ENCODE measurements around the gene HDAC4.

DNA sequence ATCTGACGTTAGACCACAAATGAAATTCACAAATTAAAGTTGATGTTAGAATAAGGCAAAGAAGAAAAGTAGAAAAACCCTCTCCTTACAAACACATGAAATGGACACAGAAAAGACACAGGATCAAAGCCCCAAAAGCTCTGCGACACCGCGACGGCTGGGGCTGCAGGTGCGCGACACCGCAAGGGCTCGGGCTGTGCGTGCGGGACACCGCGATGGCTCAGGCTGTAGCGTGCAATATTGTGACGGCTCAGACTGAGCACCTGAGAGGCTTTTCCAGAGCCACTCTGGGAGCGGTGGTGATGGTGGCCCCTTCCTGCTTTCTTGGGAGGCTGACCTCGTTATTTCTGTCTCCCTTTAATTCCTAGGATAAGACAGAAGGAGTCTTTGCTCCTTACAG, 296.0 kb downstream of the HDAC4 start:
- TF ChIP-seq CTCF (conservative IDR thresholded peaks at IDR 0.05; ENCODE audit: low read depth in 2 of 2) (no peak), EZH2phosphoT487 (IDR thresholded peaks at IDR 0.05; ENCODE audit: unreplicated experiment) (no peak), CREB1 (CRISPR knock-in tag; IDR thresholded peaks at IDR 0.05; ENCODE audit: low read depth) (no peak), POLR2AphosphoS5 (IDR thresholded peaks at IDR 0.05; ENCODE audit: low read depth) (no peak), JUNB (IDR thresholded peaks at IDR 0.05; ENCODE audit: unreplicated experiment) (no peak), EZH2 (IDR thresholded peaks at IDR 0.05; ENCODE audit: low read depth, unreplicated experiment) (no peak), REST (IDR thresholded peaks at IDR 0.05; ENCODE audit: unreplicated experiment) (no peak), ETS1 (IDR thresholded peaks at IDR 0.05) (no peak), ZNF114 (CRISPR knock-in tag; IDR thresholded peaks at IDR 0.05) (no peak), ZNF331 (CRISPR knock-in tag; IDR thresholded peaks at IDR 0.05; ENCODE audit: low read depth) (no peak), NANOG (IDR thresholded peaks at IDR 0.05; ENCODE audit: borderline replicate concordance) (no peak)
- TF ChIP-seq, protein P1, sequence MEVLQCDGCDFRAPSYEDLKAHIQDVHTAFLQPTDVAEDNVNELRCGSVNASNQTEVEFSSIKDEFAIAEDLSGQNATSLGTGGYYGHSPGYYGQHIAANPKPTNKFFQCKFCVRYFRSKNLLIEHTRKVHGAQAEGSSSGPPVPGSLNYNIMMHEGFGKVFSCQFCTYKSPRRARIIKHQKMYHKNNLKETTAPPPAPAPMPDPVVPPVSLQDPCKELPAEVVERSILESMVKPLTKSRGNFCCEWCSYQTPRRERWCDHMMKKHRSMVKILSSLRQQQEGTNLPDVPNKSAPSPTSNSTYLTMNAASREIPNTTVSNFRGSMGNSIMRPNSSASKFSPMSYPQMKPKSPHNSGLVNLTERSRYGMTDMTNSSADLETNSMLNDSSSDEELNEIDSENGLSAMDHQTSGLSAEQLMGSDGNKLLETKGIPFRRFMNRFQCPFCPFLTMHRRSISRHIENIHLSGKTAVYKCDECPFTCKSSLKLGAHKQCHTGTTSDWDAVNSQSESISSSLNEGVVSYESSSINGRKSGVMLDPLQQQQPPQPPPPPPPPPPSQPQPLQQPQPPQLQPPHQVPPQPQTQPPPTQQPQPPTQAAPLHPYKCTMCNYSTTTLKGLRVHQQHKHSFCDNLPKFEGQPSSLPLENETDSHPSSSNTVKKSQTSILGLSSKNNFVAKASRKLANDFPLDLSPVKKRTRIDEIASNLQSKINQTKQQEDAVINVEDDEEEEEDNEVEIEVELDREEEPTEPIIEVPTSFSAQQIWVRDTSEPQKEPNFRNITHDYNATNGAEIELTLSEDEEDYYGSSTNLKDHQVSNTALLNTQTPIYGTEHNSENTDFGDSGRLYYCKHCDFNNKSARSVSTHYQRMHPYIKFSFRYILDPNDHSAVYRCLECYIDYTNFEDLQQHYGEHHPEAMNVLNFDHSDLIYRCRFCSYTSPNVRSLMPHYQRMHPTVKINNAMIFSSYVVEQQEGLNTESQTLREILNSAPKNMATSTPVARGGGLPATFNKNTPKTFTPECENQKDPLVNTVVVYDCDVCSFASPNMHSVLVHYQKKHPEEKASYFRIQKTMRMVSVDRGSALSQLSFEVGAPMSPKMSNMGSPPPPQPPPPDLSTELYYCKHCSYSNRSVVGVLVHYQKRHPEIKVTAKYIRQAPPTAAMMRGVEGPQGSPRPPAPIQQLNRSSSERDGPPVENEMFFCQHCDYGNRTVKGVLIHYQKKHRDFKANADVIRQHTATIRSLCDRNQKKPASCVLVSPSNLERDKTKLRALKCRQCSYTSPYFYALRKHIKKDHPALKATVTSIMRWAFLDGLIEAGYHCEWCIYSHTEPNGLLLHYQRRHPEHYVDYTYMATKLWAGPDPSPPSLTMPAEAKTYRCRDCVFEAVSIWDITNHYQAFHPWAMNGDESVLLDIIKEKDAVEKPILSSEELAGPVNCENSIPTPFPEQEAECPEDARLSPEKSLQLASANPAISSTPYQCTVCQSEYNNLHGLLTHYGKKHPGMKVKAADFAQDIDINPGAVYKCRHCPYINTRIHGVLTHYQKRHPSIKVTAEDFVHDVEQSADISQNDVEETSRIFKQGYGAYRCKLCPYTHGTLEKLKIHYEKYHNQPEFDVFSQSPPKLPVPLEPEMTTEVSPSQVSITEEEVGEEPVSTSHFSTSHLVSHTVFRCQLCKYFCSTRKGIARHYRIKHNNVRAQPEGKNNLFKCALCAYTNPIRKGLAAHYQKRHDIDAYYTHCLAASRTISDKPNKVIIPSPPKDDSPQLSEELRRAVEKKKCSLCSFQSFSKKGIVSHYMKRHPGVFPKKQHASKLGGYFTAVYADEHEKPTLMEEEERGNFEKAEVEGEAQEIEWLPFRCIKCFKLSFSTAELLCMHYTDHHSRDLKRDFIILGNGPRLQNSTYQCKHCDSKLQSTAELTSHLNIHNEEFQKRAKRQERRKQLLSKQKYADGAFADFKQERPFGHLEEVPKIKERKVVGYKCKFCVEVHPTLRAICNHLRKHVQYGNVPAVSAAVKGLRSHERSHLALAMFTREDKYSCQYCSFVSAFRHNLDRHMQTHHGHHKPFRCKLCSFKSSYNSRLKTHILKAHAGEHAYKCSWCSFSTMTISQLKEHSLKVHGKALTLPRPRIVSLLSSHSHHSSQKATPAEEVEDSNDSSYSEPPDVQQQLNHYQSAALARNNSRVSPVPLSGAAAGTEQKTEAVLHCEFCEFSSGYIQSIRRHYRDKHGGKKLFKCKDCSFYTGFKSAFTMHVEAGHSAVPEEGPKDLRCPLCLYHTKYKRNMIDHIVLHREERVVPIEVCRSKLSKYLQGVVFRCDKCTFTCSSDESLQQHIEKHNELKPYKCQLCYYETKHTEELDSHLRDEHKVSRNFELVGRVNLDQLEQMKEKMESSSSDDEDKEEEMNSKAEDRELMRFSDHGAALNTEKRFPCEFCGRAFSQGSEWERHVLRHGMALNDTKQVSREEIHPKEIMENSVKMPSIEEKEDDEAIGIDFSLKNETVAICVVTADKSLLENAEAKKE (CRISPR knock-in tag; IDR thresholded peaks at IDR 0.05), result no peak

All from GM23338 (cell line).